Superior temporal gyrus (tissue), 1 donor: Measurements from ENCODE around the gene AADACL4.

Source experiments
- DNase-seq: peaks from one replicate; pipeline ENCODE4 v3.0.0-alpha.2; 2016; ENCODE audit errors: extremely low spot score

Gene AADACL4

DNA sequence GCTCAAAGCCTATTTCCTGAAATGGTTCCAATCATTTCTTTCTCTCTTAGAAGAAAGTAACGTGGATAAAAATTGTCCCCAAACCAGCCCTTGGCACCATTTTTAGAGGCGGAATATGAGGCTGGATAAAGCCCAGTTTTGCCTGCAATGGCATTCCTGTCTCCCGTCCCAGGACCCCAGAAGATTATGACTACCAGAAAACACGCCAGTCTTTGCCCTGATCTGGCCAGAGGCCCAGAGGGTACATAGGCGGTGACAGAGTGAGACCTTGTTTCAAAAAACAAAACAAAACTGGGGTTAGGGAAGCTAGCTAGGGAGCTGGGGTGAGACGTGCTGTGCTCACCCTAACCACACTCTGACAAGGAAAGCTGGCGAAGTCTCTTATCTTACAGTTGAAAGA, at the start of gene AADACL4:
AADACL4 (plus strand) TSS at position 301 of the 400 bp plus-strand sequence. CDS start 462 bp downstream, outside the sequence.
- DNase-seq = no peak

DNA sequence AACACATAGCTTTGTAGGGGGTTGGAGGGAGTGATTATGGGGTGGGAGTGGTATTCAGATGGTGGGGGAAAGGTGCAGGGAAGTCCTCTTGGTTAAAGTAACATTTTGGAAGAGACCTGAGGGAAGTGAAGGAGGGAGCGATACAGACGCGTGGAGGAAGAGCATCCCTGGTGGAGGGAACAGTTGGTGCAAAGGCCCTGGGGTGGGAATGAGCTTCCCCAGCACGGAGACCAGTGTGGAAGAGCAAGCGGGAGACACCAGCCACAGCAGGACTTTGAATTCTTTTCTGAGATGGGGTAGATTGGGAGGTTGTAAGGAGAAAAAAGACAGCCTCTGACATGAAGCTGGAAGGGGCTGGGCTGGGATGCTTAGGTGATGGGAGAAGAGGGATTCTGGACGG, 49.4 kb upstream of the AADACL4 start:
- no peak for DNase-seq

DNA sequence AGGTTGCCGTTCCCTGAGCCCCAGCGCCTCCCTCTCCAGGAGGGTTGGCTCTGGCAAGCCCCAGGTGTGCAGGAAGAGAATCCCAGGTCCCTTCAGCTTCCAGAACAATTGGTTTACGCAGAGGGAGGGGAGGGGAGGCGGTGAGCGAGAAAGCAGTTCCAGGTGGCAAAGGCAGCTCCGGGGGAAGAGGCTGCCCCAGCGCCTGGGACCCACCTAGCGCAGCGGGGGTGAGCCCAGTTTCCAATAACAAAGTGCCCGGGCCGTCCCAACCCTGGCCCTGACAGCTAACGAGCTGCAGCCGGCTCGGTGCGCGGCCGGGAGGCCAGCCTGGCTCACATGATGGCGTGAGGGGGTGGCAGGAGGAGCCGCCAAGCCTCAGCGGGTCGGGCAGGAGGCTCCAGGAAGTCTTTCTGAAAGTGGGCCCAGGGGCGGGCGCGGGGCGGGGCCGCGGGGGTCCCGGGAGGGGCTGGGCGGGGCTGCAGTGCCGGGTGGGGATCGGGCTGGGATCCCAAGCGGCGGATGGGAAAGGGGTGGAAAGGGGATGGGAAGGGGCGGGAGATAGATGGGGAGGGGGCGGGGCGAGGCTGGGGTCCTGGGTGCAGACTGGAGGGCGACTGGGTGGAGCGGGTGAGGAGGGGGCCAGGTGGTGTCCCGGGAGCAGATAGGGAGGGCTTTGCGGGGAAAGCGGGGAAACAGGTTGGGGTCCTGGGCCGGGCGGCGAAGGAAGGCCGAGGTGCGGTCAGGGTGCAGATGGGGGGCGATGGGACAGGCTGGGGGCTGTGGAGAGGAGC, 48.7 kb upstream of the AADACL4 start:
- DNase-seq = no peak

DNA sequence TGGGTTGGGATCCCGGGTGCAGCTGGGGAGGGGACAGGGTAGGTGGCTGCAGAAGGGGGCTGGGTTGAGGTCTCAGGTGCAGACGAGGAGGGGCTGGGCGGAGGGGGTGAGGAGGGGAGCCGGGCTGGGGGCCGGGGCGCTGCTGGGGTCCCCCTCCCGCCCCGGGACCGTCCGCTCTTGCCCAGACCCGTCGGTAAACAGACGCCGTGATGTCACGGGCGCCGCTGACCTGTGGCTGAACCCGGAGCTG, 48.2 kb upstream of the AADACL4 start:
- no peak for DNase-seq

DNA sequence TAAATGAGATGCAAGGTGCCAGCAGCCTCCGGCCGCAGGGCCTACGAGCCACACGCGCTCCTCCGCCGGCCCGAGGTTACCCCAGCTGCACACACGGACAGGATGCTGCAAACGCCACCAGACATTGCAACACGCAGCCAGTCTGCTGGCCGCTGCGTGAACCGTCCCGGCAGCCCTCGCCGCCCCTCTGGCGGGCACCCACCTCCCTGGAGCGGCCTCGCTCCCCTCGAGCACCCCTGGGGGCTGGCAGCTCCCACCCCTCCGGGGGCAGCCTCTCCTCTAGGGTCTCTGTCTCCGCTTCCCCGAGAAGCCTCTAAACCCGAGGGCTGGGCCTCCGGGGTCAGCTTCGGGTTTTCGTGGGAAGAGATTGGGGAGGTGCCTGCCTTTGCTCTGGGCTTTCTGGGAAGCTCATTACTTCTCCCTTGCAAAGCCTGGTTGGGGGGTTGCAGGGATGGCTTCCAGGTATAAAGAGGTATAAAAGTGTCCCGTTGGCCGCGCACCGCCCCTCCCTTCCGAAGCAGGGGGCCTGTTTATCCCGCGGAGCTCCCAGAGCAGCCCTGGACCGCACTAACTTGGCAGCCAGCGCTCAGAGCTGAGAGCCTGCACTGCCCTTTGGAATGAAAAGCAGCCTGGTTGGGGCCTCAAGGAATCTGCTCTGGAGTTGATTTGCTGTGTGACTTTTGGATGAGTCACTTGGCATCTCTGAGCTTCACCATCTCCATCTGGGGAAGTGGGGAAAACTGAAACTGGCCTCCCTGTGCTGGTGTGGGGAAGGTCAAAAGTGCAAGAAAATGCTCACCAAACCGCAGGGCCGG, 47.7 kb upstream of the AADACL4 start:
- DNase-seq = no peak

DNA sequence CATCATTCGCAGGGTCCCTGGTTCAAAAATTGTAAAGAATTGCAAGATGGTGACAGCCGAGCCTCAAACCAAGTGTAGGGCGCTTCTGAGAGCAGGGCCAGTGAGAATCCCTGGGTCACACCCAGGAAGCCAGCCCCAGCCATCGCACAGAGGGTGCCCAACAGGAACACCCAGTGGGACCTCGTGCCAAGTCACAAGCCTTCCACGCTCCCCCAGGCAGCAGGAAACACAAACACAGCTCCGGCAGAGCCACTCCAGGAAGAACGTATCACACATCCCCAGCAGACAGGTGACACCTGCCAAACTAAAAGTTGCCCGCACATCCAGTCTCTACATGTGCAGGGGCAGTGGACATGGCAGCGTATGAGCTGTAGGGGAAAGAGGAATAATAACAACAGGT, 46.1 kb upstream of the AADACL4 start:
- DNase-seq = no peak

DNA sequence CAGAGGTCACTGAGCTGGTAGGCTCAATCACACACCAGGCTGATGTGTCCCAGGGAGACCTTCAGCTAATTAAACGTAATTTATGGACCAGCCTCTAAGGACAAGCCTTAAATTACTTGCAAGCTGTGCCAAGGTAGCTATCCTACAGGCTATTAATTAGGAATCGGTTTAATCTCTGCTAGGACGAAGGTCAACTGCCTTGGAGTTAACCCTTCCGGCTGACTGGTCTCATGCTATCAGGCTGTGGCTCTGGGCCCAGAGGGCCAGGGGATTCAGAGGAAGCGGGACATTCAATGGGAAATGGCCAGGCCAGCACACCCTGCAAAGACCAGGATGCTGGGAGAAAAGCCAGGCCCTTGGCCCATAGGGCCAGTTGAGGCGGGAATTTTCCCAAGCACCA, 44.9 kb upstream of the AADACL4 start:
- DNase-seq = no peak

DNA sequence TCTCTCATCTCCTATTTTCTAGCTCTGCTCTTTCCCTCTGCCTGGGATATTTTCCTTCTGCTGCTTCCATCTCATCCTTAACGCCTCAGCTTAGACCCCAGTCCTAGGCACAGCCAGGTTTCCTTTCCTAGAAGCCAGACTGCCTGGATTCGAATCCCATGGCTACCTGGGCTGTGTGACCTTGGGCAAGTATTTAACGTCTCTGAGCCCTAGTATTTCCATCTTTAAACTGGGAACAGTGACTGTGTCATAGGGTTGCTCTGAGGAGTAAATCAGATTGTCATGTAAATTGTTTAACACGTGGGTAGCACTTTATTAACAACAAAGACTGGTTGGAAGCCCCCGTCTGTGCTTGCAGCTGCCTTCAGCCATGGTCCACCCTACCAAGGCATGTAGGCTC, 44.2 kb upstream of the AADACL4 start:
- no peak for DNase-seq

DNA sequence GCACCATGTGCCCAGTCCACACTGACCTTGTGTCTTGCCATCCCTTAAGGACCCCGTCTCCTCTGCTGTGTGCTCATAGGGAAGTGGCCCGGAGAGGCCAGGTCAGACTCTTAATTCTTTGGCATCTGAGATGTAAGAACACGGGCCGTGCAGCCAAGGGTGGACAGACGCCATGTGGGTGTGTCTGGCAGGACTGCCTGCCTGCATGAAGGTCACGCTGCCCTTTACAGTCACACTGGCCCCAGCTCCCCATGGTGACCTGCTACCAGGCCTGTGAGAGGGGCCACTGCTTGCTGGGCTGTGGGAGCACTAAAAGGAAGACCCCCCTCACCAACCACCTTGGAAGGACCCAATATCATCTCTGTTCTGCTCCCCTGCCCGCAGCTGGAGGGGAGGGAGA, 43.5 kb upstream of the AADACL4 start:
- DNase-seq = no peak

DNA sequence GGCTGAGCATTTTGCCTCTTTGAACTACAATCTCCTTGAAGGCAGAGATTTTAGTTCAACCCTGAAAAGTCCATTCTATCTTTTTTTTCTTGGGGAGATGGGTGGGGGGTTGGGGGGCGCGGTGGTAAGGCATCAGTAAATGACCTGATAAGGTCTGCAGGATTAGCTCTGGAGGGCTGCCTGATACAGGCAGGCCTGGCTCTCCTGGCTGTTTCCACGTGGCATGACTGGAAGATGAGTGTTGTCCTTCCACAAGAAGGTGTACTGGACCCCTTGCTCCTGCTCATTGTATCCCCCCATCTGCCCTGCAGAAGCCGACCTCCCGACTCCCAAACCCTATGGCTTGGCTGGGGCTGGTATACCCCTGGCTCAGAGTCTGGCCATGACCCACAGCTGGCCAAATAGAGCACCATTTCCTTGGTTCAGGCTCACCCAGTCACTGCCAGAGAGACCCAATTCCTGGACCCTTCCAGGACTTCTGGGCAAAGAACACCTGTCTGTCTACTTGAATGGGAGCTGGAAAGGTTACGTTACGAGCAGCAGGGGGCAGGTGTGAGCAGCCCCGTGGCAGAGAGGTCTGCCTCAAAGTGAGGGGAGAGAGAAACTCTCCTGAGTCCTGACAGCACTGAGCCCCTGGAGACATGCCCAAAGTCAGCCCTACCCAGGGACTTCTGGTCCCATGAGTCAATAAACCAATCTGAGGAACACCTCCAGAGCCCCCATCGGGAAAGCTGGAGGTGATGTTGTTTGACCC, 42.8 kb upstream of the AADACL4 start:
- DNase-seq = no peak

DNA sequence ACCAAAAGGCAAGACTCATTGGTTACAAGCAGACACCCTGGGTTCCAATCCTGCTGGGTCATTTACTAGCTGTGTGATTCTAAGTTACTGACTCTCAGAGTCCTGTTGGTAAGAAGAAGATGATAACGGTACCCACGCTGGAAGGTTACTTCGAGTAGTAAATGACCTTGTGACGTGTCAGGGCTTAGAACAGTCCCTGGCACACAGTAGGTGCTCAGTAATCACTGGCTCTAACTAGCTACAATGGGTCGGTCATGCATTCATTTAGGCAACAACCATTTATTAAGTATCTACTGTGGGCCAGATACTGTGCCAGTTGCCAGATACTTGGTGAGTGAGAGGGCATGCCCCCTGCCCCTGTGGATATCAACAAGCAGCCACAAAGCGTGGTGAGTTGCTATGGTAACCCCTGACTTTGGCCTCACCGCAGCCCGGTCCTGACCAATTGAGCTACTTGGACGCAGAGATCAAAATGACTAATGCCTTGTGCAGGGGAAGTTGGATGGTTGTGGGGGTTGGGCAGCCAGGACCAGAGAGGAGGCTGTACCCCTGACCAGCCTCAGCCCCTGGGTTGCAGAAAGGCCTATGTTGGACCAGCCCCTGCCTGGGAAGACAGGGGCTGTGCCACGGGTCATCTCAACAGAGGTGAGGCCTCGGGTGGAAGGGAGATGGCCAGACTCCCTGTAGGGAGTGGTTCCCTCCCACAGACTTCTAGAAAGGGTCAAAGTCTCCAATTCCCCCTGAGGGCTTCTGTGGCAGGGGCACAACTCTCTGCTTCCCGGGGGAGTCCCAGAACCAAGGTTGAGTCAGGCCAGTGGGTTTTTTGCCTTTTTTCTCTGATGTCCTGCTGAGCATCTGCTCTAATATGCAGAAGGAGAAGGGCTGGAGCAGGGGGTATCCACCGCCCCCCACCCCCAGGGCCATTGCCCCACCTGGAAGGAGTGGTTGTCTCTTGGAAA, 41.9 kb upstream of the AADACL4 start:
- DNase-seq = no peak

DNA sequence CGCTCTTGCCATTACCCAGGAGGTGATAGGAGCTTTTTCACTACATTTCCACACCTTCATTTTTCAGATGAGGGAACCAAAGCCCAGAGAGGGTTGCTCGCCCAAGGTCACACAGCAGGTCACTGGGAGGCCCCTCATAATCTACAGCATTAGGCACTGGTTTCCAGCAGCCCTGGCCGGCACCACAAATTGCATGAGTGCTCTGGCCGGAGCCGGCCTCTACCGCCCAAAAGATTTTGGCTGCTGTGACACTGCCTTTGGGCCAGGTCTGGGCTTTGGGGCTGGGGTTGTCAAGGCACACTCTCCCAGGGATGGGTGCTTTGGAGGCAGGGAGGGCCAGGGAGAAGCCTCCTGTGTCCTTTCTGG, 41.2 kb upstream of the AADACL4 start:
- no peak for DNase-seq

DNA sequence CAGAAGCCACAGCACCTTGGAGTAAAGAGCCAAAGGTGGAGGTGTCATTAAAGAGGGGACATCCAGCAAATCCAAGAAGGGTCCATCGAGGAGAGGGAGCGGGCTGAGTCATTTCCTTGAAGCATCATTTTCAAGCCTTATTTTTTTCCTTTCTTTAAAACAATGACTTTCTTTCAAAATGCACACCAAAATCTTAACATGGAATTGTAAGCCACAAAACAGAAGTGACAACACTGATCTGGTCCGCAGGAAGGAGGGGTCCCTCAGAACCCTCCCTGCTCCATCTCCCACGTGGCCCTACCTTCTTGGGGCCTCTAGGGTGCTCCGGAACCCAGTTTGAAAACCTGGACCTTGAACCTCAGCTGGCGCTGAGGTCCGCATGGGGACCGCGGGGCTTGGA, 40.7 kb upstream of the AADACL4 start:
- DNase-seq = no peak

DNA sequence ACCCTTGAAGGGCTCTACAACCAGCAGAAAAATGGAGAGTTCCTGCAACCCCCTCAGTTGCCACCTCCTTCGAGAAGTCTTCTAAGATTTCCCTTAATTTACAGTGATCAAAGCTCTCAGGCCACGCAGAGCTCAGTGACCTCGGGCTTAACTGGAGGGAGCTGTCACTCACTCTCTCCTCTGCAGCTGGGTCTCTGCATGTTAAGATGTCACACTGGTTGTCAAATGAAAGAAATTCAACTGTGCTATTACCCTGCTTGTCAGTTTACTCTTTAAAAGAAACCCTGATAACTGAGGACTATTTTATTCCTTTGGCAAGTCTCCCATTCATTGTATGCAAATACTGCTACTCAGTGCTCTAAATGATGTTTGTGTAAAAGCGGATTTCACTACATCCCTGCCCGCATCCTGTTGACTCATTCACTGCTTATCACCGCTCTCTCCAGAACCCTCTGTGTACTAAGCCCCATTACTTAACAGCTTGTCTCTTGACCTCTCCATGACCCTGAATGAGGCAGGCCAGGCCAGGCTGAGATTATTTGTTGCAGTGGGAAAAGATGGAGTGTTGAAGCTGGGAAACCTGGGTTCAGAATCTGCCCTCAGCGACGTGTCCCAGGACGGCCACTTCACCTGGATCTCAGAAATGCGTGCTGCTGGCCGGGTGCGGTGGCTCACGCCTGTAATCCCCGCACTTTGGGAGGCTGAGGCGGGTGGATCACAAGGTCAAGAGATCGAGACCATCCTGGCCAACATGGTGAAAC, 39.6 kb upstream of the AADACL4 start:
- DNase-seq = no peak

DNA sequence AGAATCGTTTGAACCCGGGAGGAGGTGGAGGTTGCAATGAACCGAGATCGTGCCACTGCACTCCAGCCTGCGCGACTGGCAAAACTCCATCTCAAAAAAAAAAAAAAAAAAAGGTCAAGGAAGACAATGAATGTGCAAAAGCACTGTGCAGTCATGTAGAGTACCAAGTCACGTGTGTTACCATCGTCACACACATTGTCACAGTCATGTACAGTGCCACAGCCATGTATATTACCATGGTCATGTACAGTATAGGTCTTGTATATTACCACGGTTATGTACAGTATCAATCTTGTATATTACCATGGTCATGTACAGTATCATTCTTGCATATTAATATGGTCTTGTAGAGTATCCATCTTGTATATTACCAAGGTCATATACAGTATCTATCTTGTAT, 38.9 kb upstream of the AADACL4 start:
- DNase-seq = no peak

DNA sequence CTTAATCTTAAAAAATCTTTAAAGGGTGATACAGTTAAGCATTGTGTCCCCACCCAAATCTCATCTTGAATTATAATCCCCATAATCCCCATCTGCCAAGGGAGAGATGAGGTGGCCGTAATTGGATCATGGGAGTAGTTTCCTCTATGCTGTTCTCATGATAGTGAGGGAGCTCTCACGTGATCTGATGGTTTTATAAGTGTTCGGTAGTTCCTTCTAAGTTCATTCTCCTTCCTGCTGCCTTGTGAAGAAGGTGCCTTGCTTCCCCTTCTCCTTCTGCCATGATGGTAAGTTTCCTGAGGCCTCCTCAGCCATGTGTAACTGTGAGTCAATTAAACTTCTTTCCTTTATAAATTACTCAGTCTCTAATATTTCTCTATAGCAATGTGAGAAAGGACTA, 36.6 kb upstream of the AADACL4 start:
- no peak for DNase-seq

DNA sequence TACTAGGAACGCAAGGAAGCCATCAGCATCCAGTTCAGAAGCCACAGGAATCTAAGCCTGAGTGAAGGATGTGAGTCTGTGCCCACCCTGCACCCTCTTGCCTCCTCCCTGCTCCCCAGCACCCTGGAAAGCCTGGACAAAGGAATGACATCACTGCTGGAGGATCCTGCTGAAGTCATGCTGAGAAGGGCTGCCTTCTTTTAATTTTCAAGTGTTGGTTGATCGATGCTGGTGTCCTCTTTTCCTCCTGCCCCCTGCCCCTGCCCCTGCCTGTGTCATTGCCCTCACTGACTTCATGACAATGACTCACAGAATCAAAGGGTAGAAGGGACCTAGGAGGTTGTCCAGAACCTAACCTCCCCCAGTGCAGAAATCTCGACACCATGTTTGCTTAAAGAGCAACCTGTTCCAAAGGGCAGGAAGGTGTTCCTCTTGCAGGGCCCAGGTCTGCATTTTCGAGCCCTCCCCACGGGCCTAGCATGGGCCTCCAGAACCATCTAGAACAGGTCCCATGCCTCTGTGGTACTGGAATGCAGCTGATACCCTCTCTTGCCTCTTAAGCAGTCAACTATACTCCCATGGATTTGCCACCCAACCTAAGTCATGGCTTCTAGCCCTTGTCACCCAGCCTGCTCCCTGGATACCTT, 35.5 kb upstream of the AADACL4 start:
- no peak for DNase-seq

DNA sequence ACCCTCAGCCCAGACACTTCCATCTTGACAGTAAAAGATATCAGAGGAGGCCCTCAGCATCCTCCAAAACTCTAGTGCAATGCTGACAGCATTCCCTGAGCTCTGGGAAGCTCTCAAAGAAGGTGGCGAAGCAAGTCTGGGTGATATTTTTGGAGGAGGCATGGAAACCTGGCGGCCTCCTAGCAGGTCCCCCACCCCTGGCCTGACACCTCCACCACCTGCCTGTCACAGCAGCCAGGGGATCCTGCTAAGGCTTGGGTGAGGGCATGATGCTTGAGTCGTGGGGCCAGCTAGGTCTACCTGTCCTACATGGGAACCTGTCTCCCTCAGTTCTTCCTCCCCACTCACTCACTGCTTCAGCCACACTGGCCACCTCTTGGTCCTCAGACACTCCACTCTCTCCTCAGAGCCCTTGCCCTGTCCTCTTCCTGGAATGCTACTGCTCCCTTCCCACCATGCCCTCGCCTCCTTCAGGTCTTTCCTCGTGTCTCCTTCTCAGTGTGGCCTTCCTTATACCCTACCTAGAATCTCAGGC, 34.3 kb upstream of the AADACL4 start:
- DNase-seq = no peak

DNA sequence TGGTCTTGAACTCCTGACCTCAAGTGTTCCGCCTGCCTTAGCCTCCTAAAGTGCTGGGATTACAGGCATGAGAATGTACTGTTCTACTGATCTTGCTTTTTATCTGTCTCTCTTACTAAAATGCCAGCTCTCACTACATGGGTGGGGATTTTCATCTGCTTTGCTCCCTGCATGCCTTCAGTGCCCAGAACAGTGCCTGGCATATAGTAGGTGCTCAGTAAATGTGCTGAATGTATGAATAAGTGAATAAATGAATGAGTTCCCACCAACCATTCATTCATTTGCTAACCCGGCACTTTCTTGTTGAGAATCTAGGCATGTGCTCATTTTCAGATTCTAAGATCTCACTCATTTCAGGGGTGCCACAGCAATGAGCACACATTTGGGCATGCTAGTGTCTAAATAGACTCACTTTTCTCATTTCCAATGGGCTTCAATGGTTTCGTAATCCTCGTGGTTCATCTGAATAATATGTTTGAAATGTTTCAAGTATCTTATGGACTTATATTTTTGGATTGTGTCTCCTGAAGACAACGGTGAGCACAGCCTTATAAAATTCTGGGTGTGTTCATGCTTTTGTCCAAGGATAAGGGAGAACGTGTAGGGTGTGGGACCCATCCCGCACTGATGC, 33.5 kb upstream of the AADACL4 start:
- DNase-seq = no peak

DNA sequence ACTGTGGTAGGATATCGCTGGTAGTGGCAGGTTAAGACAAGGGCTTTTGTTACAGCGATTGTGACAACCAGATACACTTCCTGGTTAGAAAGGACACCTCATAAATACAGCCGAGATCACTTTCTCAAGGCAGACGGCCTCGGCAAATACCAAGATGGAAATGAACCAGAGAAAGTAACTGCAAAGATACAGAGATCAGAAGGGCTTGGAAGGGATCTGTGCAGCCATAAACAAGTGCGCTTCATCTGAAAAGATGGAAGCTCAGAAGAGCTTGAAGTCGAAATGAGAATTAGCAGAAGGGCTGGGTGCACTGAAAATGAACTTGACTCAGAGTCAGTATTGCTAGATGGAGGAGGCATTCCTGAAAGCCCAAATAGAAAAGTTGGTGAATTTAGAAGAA, 32.9 kb upstream of the AADACL4 start:
- no peak for DNase-seq
